CD8-positive, alpha-beta memory T cell (primary cell): ENCODE measurements around the gene SLC6A17. TPM values are rescaled to one million over a fixed set of nuclear protein-coding genes. Genes with fewer than 3 reads are reported as not detected.

ENCODE experiments used
- CTCF ChIA-PET: fragments of 350-600 bp; sonication (Branson Sonifier 250); formaldehyde crosslinking; loops from one replicate; lab custom pipeline; 2021; ENCODE audit warnings: antibody characterized with exemption; lab: Charles Lee
- POLR2A ChIA-PET: fragments of 350-600 bp; sonication (Branson Sonifier 250); formaldehyde crosslinking; loops from one replicate; lab custom pipeline; 2021; ENCODE audit warnings: antibody characterized with exemption; lab: Charles Lee
- DNase-seq, 5 donors: peaks; one replicate each; pipeline versions ENCODE4 v3.0.0 to v3.0.0-alpha.2; 2020 to 2022; ENCODE audit warnings: mixed read lengths in 1 of 5
- H3K27ac ChIP-seq: one replicate; pipeline ENCODE4 v1.7.0; 2013; ENCODE audit warnings: low read depth, mild to moderate bottlenecking, low read length, moderate library complexity
- H3K27me3 ChIP-seq: 2 replicates; pipeline ENCODE4 v1.7.0; 2013; ENCODE audit warnings: low read length, mild to moderate bottlenecking; ENCODE audit not compliant: insufficient read depth, poor library complexity, severe bottlenecking
- H3K36me3 ChIP-seq: 2 replicates; pipeline ENCODE4 v1.7.0; 2013; ENCODE audit warnings: mild to moderate bottlenecking, low read length, moderate library complexity; ENCODE audit not compliant: insufficient read depth
- H3K4me1 ChIP-seq: 2 replicates; pipeline ENCODE4 v1.7.0; 2013; ENCODE audit warnings: mild to moderate bottlenecking, low read length, moderate library complexity; ENCODE audit not compliant: insufficient read depth
- H3K4me3 ChIP-seq: 2 replicates; pipeline ENCODE4 v1.7.0; 2013; ENCODE audit warnings: mild to moderate bottlenecking, low read length
- H3K9me3 ChIP-seq: 2 replicates; pipeline ENCODE4 v1.7.0; 2013; ENCODE audit warnings: mild to moderate bottlenecking, low read length
- H3K27ac Mint-ChIP-seq, 8 donors: one replicate each; pipeline ENCODE4 v1.8.0; 2020 to 2021; ENCODE audit warnings: mixed read lengths in 8 of 8, mild to moderate bottlenecking in 6 of 8, inconsistent platforms in 3 of 8, moderate library complexity in 3 of 8
- H3K27me3 Mint-ChIP-seq, 2 donors: one replicate each; pipeline ENCODE4 v1.8.0; 2020 to 2021; ENCODE audit warnings: mixed read lengths in 2 of 2, mild to moderate bottlenecking in 1 of 2, moderate library complexity in 1 of 2
- H3K36me3 Mint-ChIP-seq, 3 donors: one replicate each; pipeline ENCODE4 v1.8.0; 2020 to 2021; ENCODE audit warnings: mixed read lengths in 3 of 3, inconsistent platforms in 1 of 3, mild to moderate bottlenecking in 1 of 3
- H3K4me1 Mint-ChIP-seq, 3 donors: one replicate each; pipeline ENCODE4 v1.8.0; 2020 to 2021; ENCODE audit warnings: mixed read lengths in 3 of 3, inconsistent platforms in 1 of 3, mild to moderate bottlenecking in 1 of 3
- H3K4me3 Mint-ChIP-seq, 7 donors: one replicate each; pipeline ENCODE4 v1.8.0; 2020 to 2021; ENCODE audit warnings: mixed read lengths in 7 of 7, mild to moderate bottlenecking in 6 of 7, moderate library complexity in 4 of 7, inconsistent platforms in 2 of 7
- H3K9me3 Mint-ChIP-seq, 5 donors: one replicate each; pipeline ENCODE4 v1.8.0; 2020 to 2022; ENCODE audit warnings: mixed read lengths in 5 of 5, mild to moderate bottlenecking in 3 of 5, moderate library complexity in 2 of 5, inconsistent platforms in 1 of 5
- polyA plus RNA-seq: library from polyadenylated mRNA; unstranded; fragments of 300-500 nt; fragmentation: Illumina TruSeq; gene quantifications from one replicate; pipeline ENCODE4 v1.2.3, GENCODE V29; 2021
- total RNA-seq, 2 experiments: library from RNA; stranded (reverse); gene quantifications; one replicate each; pipeline ENCODE4 v1.2.3, GENCODE V29; 2021

SLC6A17 gene
- total and polyA plus RNA-seq, 3 experiments from 2014 or later, result 0.07 TPM; not detected in 1

- peaks cover 0 to 2% (median 0%) of the 10 kb centered on the region in 3 donors for H3K4me1 Mint-ChIP-seq
- H3K27ac Mint-ChIP-seq, result peak overlapping the region in 3 of 8 donors; percentile 14 to 83 (median 25)
- no peaks in the 10 kb centered on the region for H3K9me3 Mint-ChIP-seq
Measured at GRCh38 chr1:110239441-110240430, 89.4 kb downstream of the SLC6A17 start.

GRCh38 chr1:110240476-110241210, 90.3 kb downstream of the SLC6A17 start:
- H3K4me1 Mint-ChIP-seq, result peaks cover 0 to 2% (median 0%) of the 10 kb centered on the region in 3 donors
- Histone ChIP-seq H3K27me3 (no peaks in the 10 kb centered on the region), H3K9me3 (no peaks in the 10 kb centered on the region), H3K36me3 (no peaks in the 10 kb centered on the region), H3K27ac (no peak overlapping the region), H3K4me3 (no peak overlapping the region), H3K4me1 (no peaks in the 10 kb centered on the region)
- no peak for DNase-seq
- no peak overlapping the region for H3K27ac Mint-ChIP-seq
- ChIA-PET CTCF (no interaction called here), POLR2A (no interaction called here)
- H3K4me3 Mint-ChIP-seq, result no peak overlapping the region
- no peaks in the 10 kb centered on the region for H3K9me3 Mint-ChIP-seq
- H3K27me3 Mint-ChIP-seq, result peaks cover 0 to 2% of the 10 kb centered on the region in 2 donors
- H3K36me3 Mint-ChIP-seq, result peaks cover 0 to 3% (median 0%) of the 10 kb centered on the region in 3 donors

More at GRCh38 chr1:110239441-110240430, 89.4 kb downstream of the SLC6A17 start:
- ChIA-PET CTCF (interaction anchor here (1.2 to 1.4 kb wide), 2 partner anchors 37 to 43 kb away, joined by 3 read pairs; no protein-coding TSS in a partner anchor), POLR2A (no interaction called here)
- peaks cover 0 to 3% (median 2%) of the 10 kb centered on the region in 3 donors for H3K36me3 Mint-ChIP-seq
- H3K4me3 Mint-ChIP-seq, result no peak overlapping the region
- DNase-seq, result no peak
- no peaks in the 10 kb centered on the region for H3K4me1 ChIP-seq
- no peaks in the 10 kb centered on the region for H3K9me3 ChIP-seq
- no peak overlapping the region for H3K27ac ChIP-seq
- no peak overlapping the region for H3K4me3 ChIP-seq
- no peaks in the 10 kb centered on the region for H3K27me3 ChIP-seq
- H3K27me3 Mint-ChIP-seq, result peaks cover 0 to 2% of the 10 kb centered on the region in 2 donors
- H3K36me3 ChIP-seq, result no peaks in the 10 kb centered on the region

- peaks cover 0 to 2% of the 10 kb centered on the region in 2 donors for H3K27me3 Mint-ChIP-seq
- H3K27ac Mint-ChIP-seq, result peak overlapping the region in 1 of 8 donors; percentile 51
- ChIA-PET POLR2A (no interaction called here), CTCF (no interaction called here)
- H3K4me1 ChIP-seq, result no peaks in the 10 kb centered on the region
- peaks cover 0 to 2% (median 0%) of the 10 kb centered on the region in 3 donors for H3K4me1 Mint-ChIP-seq
- H3K4me3 ChIP-seq, result no peak overlapping the region
- peaks cover 0 to 3% (median 0%) of the 10 kb centered on the region in 3 donors for H3K36me3 Mint-ChIP-seq
- no peaks in the 10 kb centered on the region for H3K36me3 ChIP-seq
- no peak for DNase-seq
- H3K9me3 ChIP-seq, result no peaks in the 10 kb centered on the region
- no peaks in the 10 kb centered on the region for H3K27me3 ChIP-seq
- H3K4me3 Mint-ChIP-seq, result no peak overlapping the region
- H3K9me3 Mint-ChIP-seq, result no peaks in the 10 kb centered on the region
- H3K27ac ChIP-seq, result no peak overlapping the region
Measured at GRCh38 chr1:110241516-110241915, 91.2 kb downstream of the SLC6A17 start.

- no peak overlapping the region for H3K4me3 Mint-ChIP-seq
- peaks cover 0 to 2% of the 10 kb centered on the region in 2 donors for H3K27me3 Mint-ChIP-seq
- ChIA-PET POLR2A (no interaction called here), CTCF (no interaction called here)
- no peak overlapping the region for H3K4me3 ChIP-seq
- no peaks in the 10 kb centered on the region for H3K9me3 ChIP-seq
- H3K4me1 ChIP-seq, result no peaks in the 10 kb centered on the region
- no peak for DNase-seq
- H3K27ac ChIP-seq, result no peak overlapping the region
- H3K27me3 ChIP-seq, result no peaks in the 10 kb centered on the region
- H3K4me1 Mint-ChIP-seq, result peaks cover 0 to 2% (median 0%) of the 10 kb centered on the region in 3 donors
- no peaks in the 10 kb centered on the region for H3K9me3 Mint-ChIP-seq
- H3K27ac Mint-ChIP-seq, result peak overlapping the region in 1 of 8 donors; percentile 61
- H3K36me3 ChIP-seq, result no peaks in the 10 kb centered on the region
- peaks cover 0 to 2% (median 0%) of the 10 kb centered on the region in 3 donors for H3K36me3 Mint-ChIP-seq
Measured at GRCh38 chr1:110242062-110242461, 91.8 kb downstream of the SLC6A17 start.

- no peaks in the 10 kb centered on the region for H3K9me3 ChIP-seq
- ChIA-PET CTCF (no interaction called here), POLR2A (no interaction called here)
- peaks cover 0 to 2% (median 0%) of the 10 kb centered on the region in 3 donors for H3K36me3 Mint-ChIP-seq
- DNase-seq, result no peak
- H3K4me1 Mint-ChIP-seq, result peaks cover 0 to 2% (median 0%) of the 10 kb centered on the region in 3 donors
- H3K4me3 Mint-ChIP-seq, result no peak overlapping the region
- H3K4me3 ChIP-seq, result no peak overlapping the region
- no peaks in the 10 kb centered on the region for H3K27me3 ChIP-seq
- peaks cover 0 to 2% of the 10 kb centered on the region in 2 donors for H3K27me3 Mint-ChIP-seq
- no peaks in the 10 kb centered on the region for H3K36me3 ChIP-seq
- no peak overlapping the region for H3K27ac ChIP-seq
- H3K4me1 ChIP-seq, result no peaks in the 10 kb centered on the region
- H3K9me3 Mint-ChIP-seq, result no peaks in the 10 kb centered on the region
- no peak overlapping the region for H3K27ac Mint-ChIP-seq
Measured at GRCh38 chr1:110242731-110243130, 92.4 kb downstream of the SLC6A17 start.

- no peaks in the 10 kb centered on the region for H3K9me3 ChIP-seq
- ChIA-PET CTCF (no interaction called here), POLR2A (no interaction called here)
- no peaks in the 10 kb centered on the region for H3K9me3 Mint-ChIP-seq
- no peak overlapping the region for H3K27ac ChIP-seq
- peaks cover 0 to 2% (median 0%) of the 10 kb centered on the region in 3 donors for H3K4me1 Mint-ChIP-seq
- no peak overlapping the region for H3K4me3 Mint-ChIP-seq
- no peaks in the 10 kb centered on the region for H3K27me3 ChIP-seq
- no peak overlapping the region for H3K4me3 ChIP-seq
- peaks cover 0 to 2% (median 0%) of the 10 kb centered on the region in 3 donors for H3K36me3 Mint-ChIP-seq
- H3K36me3 ChIP-seq, result no peaks in the 10 kb centered on the region
- no peak for DNase-seq
- no peak overlapping the region for H3K27ac Mint-ChIP-seq
- no peaks in the 10 kb centered on the region for H3K4me1 ChIP-seq
- peaks cover 0 to 2% of the 10 kb centered on the region in 2 donors for H3K27me3 Mint-ChIP-seq
Measured at GRCh38 chr1:110243146-110243545, 92.9 kb downstream of the SLC6A17 start.

GRCh38 chr1:110243574-110243973, 93.3 kb downstream of the SLC6A17 start:
- no peaks in the 10 kb centered on the region for H3K27me3 ChIP-seq
- H3K9me3 ChIP-seq, result no peaks in the 10 kb centered on the region
- Mint-ChIP-seq H3K9me3 (no peaks in the 10 kb centered on the region), H3K4me1 (peaks cover 0 to 2% (median 0%) of the 10 kb centered on the region in 3 donors), H3K36me3 (peaks cover 0 to 2% (median 0%) of the 10 kb centered on the region in 3 donors), H3K27me3 (peaks cover 0 to 2% of the 10 kb centered on the region in 2 donors), H3K4me3 (no peak overlapping the region), H3K27ac (no peak overlapping the region)
- H3K36me3 ChIP-seq, result no peaks in the 10 kb centered on the region
- no peak overlapping the region for H3K4me3 ChIP-seq
- ChIA-PET CTCF (no interaction called here), POLR2A (no interaction called here)
- H3K4me1 ChIP-seq, result no peaks in the 10 kb centered on the region
- DNase-seq, result no peak
- H3K27ac ChIP-seq, result no peak overlapping the region
